Gastroesophageal sphincter (tissue), 4 donors: ENCODE measurements around the gene SLC25A52. TPM values are rescaled to one million over a fixed set of nuclear protein-coding genes. Genes with fewer than 3 reads are reported as not detected.
"Not testable (repeated sequence)": the region's sequence is repeated elsewhere in the genome, so short reads cannot be mapped to it uniquely, and the experiment has no call there.

ENCODE experiments used
- ATAC-seq: fragments of 150-250 bp; one replicate; pipeline ENCODE4 v1.9.1; 2016; ENCODE audit warnings: mild to moderate bottlenecking, moderate library complexity
- H3K27ac ChIP-seq, 4 donors: fragments of 200-600 bp; sonication (generic) in 3 of 4; 1 replicate in 3 of 4; 2 replicates in 1 of 4; pipeline ENCODE4 v1.5.1; 2016 to 2019
- H3K27me3 ChIP-seq: fragments of 200-600 bp; sonication (generic); one replicate; pipeline ENCODE4 v1.5.1; 2019
- H3K36me3 ChIP-seq, 2 donors: fragments of 200-600 bp; sonication (generic); one replicate each; pipeline ENCODE4 v1.5.1; 2019; ENCODE audit warnings: control low read depth in 1 of 2
- H3K4me1 ChIP-seq, 3 donors: fragments of 200-600 bp; sonication (generic); 1 replicate in 2 of 3; 2 replicates in 1 of 3; pipeline ENCODE4 v1.5.1; 2016 to 2019; ENCODE audit warnings: control low read depth in 2 of 3
- H3K4me3 ChIP-seq, 2 donors: fragments of 200-600 bp; sonication (generic); one replicate each; pipeline ENCODE4 v1.5.1; 2019; ENCODE audit warnings: mild to moderate bottlenecking in 1 of 2, moderate library complexity in 1 of 2
- H3K9me3 ChIP-seq, 3 donors: fragments of 200-600 bp; sonication (generic); one replicate each; pipeline ENCODE4 v1.5.1; 2017 to 2019; ENCODE audit warnings: control low read depth in 2 of 3
- CTCF ChIP-seq, 4 experiments: fragments of 200-600 bp in 2 of 4; fragments of 450-650 bp in 2 of 4; sonication (generic) in 1 of 4; IDR thresholded peaks; one replicate each; pipeline ENCODE4 v1.5.1; 2017 to 2019; ENCODE audit warnings: antibody characterized with exemption in 4 of 4, mild to moderate bottlenecking in 2 of 4, moderate library complexity in 2 of 4
- EP300 ChIP-seq: sonication (generic); formaldehyde crosslinking; IDR thresholded peaks from one replicate; pipeline ENCODE4 v1.6.1; 2017; ENCODE audit warnings: antibody characterized with exemption, mild to moderate bottlenecking
- POLR2A ChIP-seq, 2 donors: fragments of 450-650 bp; IDR thresholded peaks; one replicate each; pipeline ENCODE4 v1.6.1; 2017; ENCODE audit warnings: antibody characterized with exemption in 2 of 2, mild to moderate bottlenecking in 2 of 2, moderate library complexity in 1 of 2
- POLR2AphosphoS5 ChIP-seq: sonication (generic); formaldehyde crosslinking; IDR thresholded peaks from one replicate; pipeline ENCODE4 v1.6.1; 2017; ENCODE audit warnings: antibody characterized with exemption
- WGBS, 2 donors: methylation state at CpG; one replicate each; pipeline ENCODE4 v1.1.5; 2018; ENCODE audit warnings: low coverage in 1 of 2; 5-methylcytosine and 5-hydroxymethylcytosine counted together
- total RNA-seq, 4 donors: library from RNA; depleted of rRNA; stranded (reverse); fragments of >200 nt; gene quantifications; one replicate each; pipeline ENCODE4 v1.1.0, GENCODE V29; 2016

The SLC25A52 gene
- under 1 TPM in 1 of 4 donors, not detected in 3; 0.23 TPM for total RNA-seq

- TF ChIP-seq POLR2AphosphoS5 (no peak), EP300 (no peak), CTCF (IDR thresholded peaks at IDR 0.05) (no peak), POLR2A (IDR thresholded peaks at IDR 0.05) (no peak)
- ATAC-seq, result no peak
- 79% methylated on average over 14 of the region's 21 CpGs; no CpG with 5 or more reads in 1 of the 2 donors for WGBS, 2 donors
- H3K36me3 ChIP-seq, result no peaks in the 10 kb centered on the region
- no peaks in the 10 kb centered on the region for H3K27me3 ChIP-seq
- no peak within 1 kb of the TSS for H3K27ac ChIP-seq
- no peaks in the 10 kb centered on the region for H3K9me3 ChIP-seq
- no peak within 1 kb of the TSS for H3K4me3 ChIP-seq
- no peaks in the 10 kb centered on the region for H3K4me1 ChIP-seq
Observed at GRCh38 chr18:31760695-31761094, at the start of gene SLC25A52. TSS of gene SLC25A52 (minus strand) at chr18:31760880. CDS start at chr18:31760661, 219 bp downstream.

- ATAC-seq, H3K36me3 ChIP-seq, H3K27me3 ChIP-seq, H3K27ac ChIP-seq, H3K4me3 ChIP-seq, H3K9me3 ChIP-seq, H3K4me1 ChIP-seq: not testable (repeated sequence)
- 55 to 67% methylated on average over 1 to 4 of the region's 4 CpGs for WGBS, 2 donors
Observed at GRCh38 chr18:31809049-31809448, 48.4 kb upstream of the SLC25A52 start.

- no peaks in the 10 kb centered on the region for H3K27me3 ChIP-seq
- 72 to 79% methylated on average over 2 of the region's 2 CpGs for WGBS, 2 donors
Observed at GRCh38 chr18:31801078-31801477, 40.4 kb upstream of the SLC25A52 start.

GRCh38 chr18:31799257-31799656, 38.6 kb upstream of the SLC25A52 start:
- WGBS, 2 donors, result 80 to 100% methylated on average over 1 of the region's 5 CpGs
- not testable (repeated sequence) for H3K27ac ChIP-seq, H3K4me1 ChIP-seq, H3K9me3 ChIP-seq, ATAC-seq, H3K27me3 ChIP-seq, H3K36me3 ChIP-seq, H3K4me3 ChIP-seq

More at GRCh38 chr18:31801078-31801477, 40.4 kb upstream of the SLC25A52 start:
- H3K27ac ChIP-seq, result no peak overlapping the region
- no peak for ATAC-seq
- no peak overlapping the region for H3K4me3 ChIP-seq
- TF ChIP-seq CTCF (IDR thresholded peaks at IDR 0.05) (no peak), POLR2AphosphoS5 (no peak), EP300 (no peak), POLR2A (IDR thresholded peaks at IDR 0.05) (no peak)
- H3K9me3 ChIP-seq, result no peaks in the 10 kb centered on the region
- no peaks in the 10 kb centered on the region for H3K36me3 ChIP-seq
- no peaks in the 10 kb centered on the region for H3K4me1 ChIP-seq

- Histone ChIP-seq H3K36me3 (no peaks in the 10 kb centered on the region), H3K4me1 (no peaks in the 10 kb centered on the region), H3K27ac (no peak overlapping the region), H3K9me3 (no peaks in the 10 kb centered on the region), H3K4me3 (no peak overlapping the region), H3K27me3 (no peaks in the 10 kb centered on the region)
- 57 to 67% methylated on average over 2 of the region's 2 CpGs for WGBS, 2 donors
- ATAC-seq, result no peak
- TF ChIP-seq EP300 (no peak), CTCF (IDR thresholded peaks at IDR 0.05) (no peak), POLR2AphosphoS5 (no peak), POLR2A (IDR thresholded peaks at IDR 0.05) (no peak)
Observed at GRCh38 chr18:31798399-31798798, 37.7 kb upstream of the SLC25A52 start.

- no peaks in the 10 kb centered on the region for H3K27me3 ChIP-seq
- H3K27ac ChIP-seq, result no peak overlapping the region
- no peak overlapping the region for H3K4me3 ChIP-seq
- no peaks in the 10 kb centered on the region for H3K4me1 ChIP-seq
- 75 to 90% methylated on average over 2 of the region's 2 CpGs for whole genome bisulfite sequencing, 2 donors
- H3K9me3 ChIP-seq, result no peaks in the 10 kb centered on the region
- TF ChIP-seq POLR2AphosphoS5, result no peak
- ATAC-seq, result no peak
- H3K36me3 ChIP-seq, result no peaks in the 10 kb centered on the region
Observed at GRCh38 chr18:31795747-31796146, 35.1 kb upstream of the SLC25A52 start.

- no peaks in the 10 kb centered on the region for H3K27me3 ChIP-seq
- no peak overlapping the region for H3K27ac ChIP-seq
- no peak for ATAC-seq
- TF ChIP-seq POLR2A (IDR thresholded peaks at IDR 0.05) (no peak), CTCF (IDR thresholded peaks at IDR 0.05) (no peak), POLR2AphosphoS5 (no peak), EP300 (no peak)
- no peaks in the 10 kb centered on the region for H3K9me3 ChIP-seq
- H3K36me3 ChIP-seq, result no peaks in the 10 kb centered on the region
- no peaks in the 10 kb centered on the region for H3K4me1 ChIP-seq
- no peak overlapping the region for H3K4me3 ChIP-seq
Observed at GRCh38 chr18:31793531-31793930, 32.9 kb upstream of the SLC25A52 start.
